Endothelial cell of umbilical vein (primary cell): ENCODE measurements around the gene ANKRD44. TPM values are rescaled to one million over a fixed set of nuclear protein-coding genes. Genes with fewer than 3 reads are reported as not detected.

Experiments used
- BruUV-seq: library from RNA; stranded (reverse); fragments of 400-500 nt; replicated peaks from 2 replicates; lab custom pipeline; 2021; lab: Mats Ljungman, UMichigan
- CTCF ChIA-PET: fragments of 300-600, 350-600 bp; sonication (Branson Sonifier 250); formaldehyde crosslinking; loops from one replicate; lab custom pipeline; 2021; ENCODE audit warnings: antibody characterized with exemption, inconsistent platforms; lab: Charles Lee
- POLR2A ChIA-PET: fragments of 300-600, 350-600 bp; sonication (Branson Sonifier 250); formaldehyde crosslinking; loops from one replicate; lab custom pipeline; 2021; ENCODE audit warnings: antibody characterized with exemption, inconsistent platforms; lab: Charles Lee
- DNase-seq: peaks from one replicate; pipeline ENCODE4 v3.0.0-alpha.2; 2011; ENCODE audit warnings: low read depth, low spot score
- FAIRE-seq: peaks from 2 replicates; lab custom pipeline; 2011; peaks lifted over from hg19 to GRCh38; lab: Jason Lieb, UNC
- H2AFZ ChIP-seq: 2 replicates; pipeline ENCODE4 v1.6.0; 2012; ENCODE audit warnings: low read depth, low read length, control low read depth, inconsistent platforms
- H3K27ac ChIP-seq: 2 replicates; pipeline ENCODE4 v1.5.1; 2011; ENCODE audit warnings: low read depth, mild to moderate bottlenecking, control low read depth, low read length, moderate library complexity; ENCODE audit not compliant: insufficient read depth
- H3K27me3 ChIP-seq, 2 experiments: 2 replicates each; pipeline versions ENCODE4 v1.6.0 to v1.6.1; 2011; ENCODE audit warnings: low read length in 2 of 2, mixed read lengths in 1 of 2; ENCODE audit not compliant: control insufficient read depth in 2 of 2, insufficient read depth in 2 of 2
- H3K36me3 ChIP-seq, 2 experiments: 2 replicates in 1 of 2; 3 replicates in 1 of 2; pipeline ENCODE4 v1.5.1; 2011; ENCODE audit warnings: low read length in 2 of 2, mild to moderate bottlenecking in 1 of 2, moderate library complexity in 1 of 2; ENCODE audit not compliant: control insufficient read depth in 2 of 2, insufficient read depth in 2 of 2; ENCODE audit errors: extremely low read depth in 1 of 2
- H3K4me1 ChIP-seq: 3 replicates; pipeline ENCODE4 v1.5.1; 2011; ENCODE audit warnings: mild to moderate bottlenecking, low read length; ENCODE audit not compliant: control insufficient read depth, insufficient read depth; ENCODE audit errors: extremely low read depth
- H3K4me2 ChIP-seq: 2 replicates; pipeline ENCODE4 v1.6.1; 2011; ENCODE audit warnings: low read length, control low read depth, mixed read lengths; ENCODE audit not compliant: insufficient read depth
- H3K4me3 ChIP-seq, 3 experiments: fragments of 200-600 bp in 1 of 3; sonication (generic), shearing (Covaris generic) in 1 of 3; replicated peaks in 1 of 3; 2 replicates each; pipeline ENCODE4 v1.5.1; 2011 to 2016; ENCODE audit warnings: control low read depth in 3 of 3, low read length in 3 of 3, mild to moderate bottlenecking in 2 of 3, inconsistent platforms in 1 of 3, low read depth in 1 of 3, moderate library complexity in 1 of 3; ENCODE audit not compliant: insufficient read depth in 1 of 3
- H3K79me2 ChIP-seq: 2 replicates; pipeline ENCODE4 v1.6.0; 2012; ENCODE audit warnings: low read length, inconsistent platforms; ENCODE audit not compliant: control insufficient read depth, insufficient read depth
- H3K9ac ChIP-seq: replicated peaks from 2 replicates; pipeline ENCODE3; 2011; ENCODE audit warnings: low read length, control low read depth; ENCODE audit not compliant: insufficient read depth; ENCODE audit errors: extremely low read depth
- H3K9me1 ChIP-seq: replicated peaks from 3 replicates; pipeline ENCODE4 v1.6.0; 2011; ENCODE audit warnings: mild to moderate bottlenecking, low read length; ENCODE audit not compliant: control insufficient read depth, insufficient read depth; ENCODE audit errors: extremely low read depth
- H3K9me3 ChIP-seq: replicated peaks from 2 replicates; pipeline ENCODE4 v1.5.1; 2012; ENCODE audit warnings: low read length, inconsistent platforms; ENCODE audit not compliant: control insufficient read depth, insufficient read depth
- H4K20me1 ChIP-seq: replicated peaks from 2 replicates; pipeline ENCODE3; 2011; ENCODE audit warnings: mild to moderate bottlenecking, low read length; ENCODE audit not compliant: control insufficient read depth, insufficient read depth; ENCODE audit errors: extremely low read depth
- CTCF ChIP-seq, 2 donors: IDR thresholded peaks; 1 replicate in 1 of 2; 2 replicates in 1 of 2; pipeline ENCODE4 v1.5.1; 2011; ENCODE audit warnings: low read length in 2 of 2, mild to moderate bottlenecking in 2 of 2, moderate library complexity in 2 of 2, control low read depth in 1 of 2, inconsistent platforms in 1 of 2, low read depth in 1 of 2; ENCODE audit not compliant: insufficient read depth in 1 of 2; ENCODE audit errors: extremely low read depth in 1 of 2
- EZH2 ChIP-seq: IDR thresholded peaks from 2 replicates; pipeline ENCODE4 v1.6.1; 2012; ENCODE audit warnings: borderline replicate concordance, low read depth, mild to moderate bottlenecking, moderate library complexity, low read length, inconsistent platforms; ENCODE audit not compliant: severe bottlenecking
- FOS ChIP-seq: IDR thresholded peaks from 2 replicates; pipeline ENCODE4 v1.6.1; 2011; ENCODE audit warnings: mild to moderate bottlenecking, low read length, moderate library complexity, borderline replicate concordance; ENCODE audit not compliant: insufficient read depth
- GATA2 ChIP-seq: IDR thresholded peaks from 2 replicates; pipeline ENCODE4 v1.7.0; 2011; ENCODE audit warnings: low read depth, mild to moderate bottlenecking, moderate library complexity, mixed read lengths, low read length; ENCODE audit not compliant: insufficient read length, insufficient read depth
- JUN ChIP-seq: IDR thresholded peaks from 2 replicates; pipeline ENCODE4 v1.6.1; 2011; ENCODE audit warnings: borderline replicate concordance, low read depth; ENCODE audit not compliant: insufficient read length, insufficient read depth
- MAX ChIP-seq: IDR thresholded peaks from 2 replicates; pipeline ENCODE4 v1.6.1; 2011; ENCODE audit not compliant: insufficient read depth, insufficient read length
- MYC ChIP-seq: IDR thresholded peaks from one replicate; pipeline ENCODE4 v1.6.1; 2011; ENCODE audit warnings: mild to moderate bottlenecking, low read depth, low read length
- POLR2A ChIP-seq: IDR thresholded peaks from 2 replicates; pipeline ENCODE4 v1.6.1; 2012; ENCODE audit warnings: low read depth, mild to moderate bottlenecking, control low read depth, low read length
- POLR2AphosphoS5 ChIP-seq: IDR thresholded peaks from 2 replicates; pipeline ENCODE4 v1.6.1; 2012; ENCODE audit warnings: low read depth, mild to moderate bottlenecking, control low read depth, low read length, moderate library complexity; ENCODE audit not compliant: insufficient read depth
- dilution Hi-C: fragments of 300-500 bp; cut with MboI; formaldehyde crosslinking; loops from one replicate; pipeline ENCODE4 v1.15.0; 2019; ENCODE audit warnings: low sequenced_read_pairs; ENCODE audit not compliant: extremely low pct_ligation_motif_present
- intact Hi-C: fragments of 100-400 bp; cut with micrococcal nuclease; formaldehyde crosslinking; loops from one replicate; pipeline ENCODE4 v1.10.0; 2022
- polyA plus RNA-seq, 4 experiments: library from polyadenylated mRNA; depleted of rRNA in 3 of 4; stranded (reverse) in 3 of 4; unstranded in 1 of 4; fragments of >200 nt; gene quantifications; 2 replicates each; pipeline versions ENCODE4 v1.2.1 to v1.2.3, GENCODE V29; 2011 to 2012; ENCODE audit warnings: missing spikeins in 1 of 4
- total RNA-seq: library from RNA; stranded (reverse); gene quantifications from 2 replicates; pipeline ENCODE4 v1.2.3, GENCODE V29; 2021

The ANKRD44 gene
- total and polyA plus RNA-seq, 2 donors (not counting 3 experiments of a cell fraction or from before 2014, with no cell fraction given) = 3.4 to 6.1 TPM

- Histone ChIP-seq H3K36me3 (no peaks in the 10 kb centered on the region), H3K79me2 (no peaks in the 10 kb centered on the region), H3K4me3 (no peak overlapping the region), H3K4me2 (no peak overlapping the region), H2AFZ (no peak overlapping the region), H3K27me3 (no peaks in the 10 kb centered on the region), H3K9me1 (no peaks in the 10 kb centered on the region), H3K27ac (no peak overlapping the region), H4K20me1 (no peaks in the 10 kb centered on the region), H3K9ac (no peak overlapping the region), H3K4me1 (peaks cover 10% of the 10 kb centered on the region), H3K9me3 (no peaks in the 10 kb centered on the region)
- POLR2A ChIA-PET = no interaction called here
- no TSS peak for BruUV-seq
- no peak for TF ChIP-seq GATA2
- TF ChIP-seq MYC = no peak
- no peak for TF ChIP-seq POLR2AphosphoS5
- TF ChIP-seq POLR2A = no peak
- no peak for TF ChIP-seq EZH2
- TF ChIP-seq CTCF (IDR thresholded peaks at IDR 0.05; ENCODE audit: extremely low read depth in 1 of 2, insufficient read depth in 1 of 2, low read depth in 1 of 2, low read length in 2 of 2) = no peak
- TF ChIP-seq MAX = no peak
- no peak for TF ChIP-seq JUN
- TF ChIP-seq FOS = no peak
- FAIRE-seq (no peak), DNase-seq (no peak)
- intact Hi-C loops (no loop called here), dilution Hi-C loops (no loop called here)
- CTCF ChIA-PET = interaction anchor here (0.8 to 1.9 kb wide), 5 partner anchors 8 to 193 kb away, joined by 3 to 6 read pairs (median 3); no protein-coding TSS in a partner anchor
These were observed 4.4 kb downstream of the ANKRD44 start for GRCh38 chr2:197306024-197306695.
